ENCODE results near the gene DCLK3. TPM values are rescaled to one million over a fixed set of nuclear protein-coding genes. Genes with fewer than 3 reads are reported as not detected.

DCLK3 gene, protein sequence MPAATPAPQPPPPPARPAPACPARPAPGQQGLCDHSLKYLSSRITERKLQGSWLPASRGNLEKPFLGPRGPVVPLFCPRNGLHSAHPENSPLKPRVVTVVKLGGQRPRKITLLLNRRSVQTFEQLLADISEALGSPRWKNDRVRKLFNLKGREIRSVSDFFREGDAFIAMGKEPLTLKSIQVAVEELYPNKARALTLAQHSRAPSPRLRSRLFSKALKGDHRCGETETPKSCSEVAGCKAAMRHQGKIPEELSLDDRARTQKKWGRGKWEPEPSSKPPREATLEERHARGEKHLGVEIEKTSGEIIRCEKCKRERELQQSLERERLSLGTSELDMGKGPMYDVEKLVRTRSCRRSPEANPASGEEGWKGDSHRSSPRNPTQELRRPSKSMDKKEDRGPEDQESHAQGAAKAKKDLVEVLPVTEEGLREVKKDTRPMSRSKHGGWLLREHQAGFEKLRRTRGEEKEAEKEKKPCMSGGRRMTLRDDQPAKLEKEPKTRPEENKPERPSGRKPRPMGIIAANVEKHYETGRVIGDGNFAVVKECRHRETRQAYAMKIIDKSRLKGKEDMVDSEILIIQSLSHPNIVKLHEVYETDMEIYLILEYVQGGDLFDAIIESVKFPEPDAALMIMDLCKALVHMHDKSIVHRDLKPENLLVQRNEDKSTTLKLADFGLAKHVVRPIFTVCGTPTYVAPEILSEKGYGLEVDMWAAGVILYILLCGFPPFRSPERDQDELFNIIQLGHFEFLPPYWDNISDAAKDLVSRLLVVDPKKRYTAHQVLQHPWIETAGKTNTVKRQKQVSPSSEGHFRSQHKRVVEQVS
- total RNA-seq, result not detected in 2 replicates

DNA sequence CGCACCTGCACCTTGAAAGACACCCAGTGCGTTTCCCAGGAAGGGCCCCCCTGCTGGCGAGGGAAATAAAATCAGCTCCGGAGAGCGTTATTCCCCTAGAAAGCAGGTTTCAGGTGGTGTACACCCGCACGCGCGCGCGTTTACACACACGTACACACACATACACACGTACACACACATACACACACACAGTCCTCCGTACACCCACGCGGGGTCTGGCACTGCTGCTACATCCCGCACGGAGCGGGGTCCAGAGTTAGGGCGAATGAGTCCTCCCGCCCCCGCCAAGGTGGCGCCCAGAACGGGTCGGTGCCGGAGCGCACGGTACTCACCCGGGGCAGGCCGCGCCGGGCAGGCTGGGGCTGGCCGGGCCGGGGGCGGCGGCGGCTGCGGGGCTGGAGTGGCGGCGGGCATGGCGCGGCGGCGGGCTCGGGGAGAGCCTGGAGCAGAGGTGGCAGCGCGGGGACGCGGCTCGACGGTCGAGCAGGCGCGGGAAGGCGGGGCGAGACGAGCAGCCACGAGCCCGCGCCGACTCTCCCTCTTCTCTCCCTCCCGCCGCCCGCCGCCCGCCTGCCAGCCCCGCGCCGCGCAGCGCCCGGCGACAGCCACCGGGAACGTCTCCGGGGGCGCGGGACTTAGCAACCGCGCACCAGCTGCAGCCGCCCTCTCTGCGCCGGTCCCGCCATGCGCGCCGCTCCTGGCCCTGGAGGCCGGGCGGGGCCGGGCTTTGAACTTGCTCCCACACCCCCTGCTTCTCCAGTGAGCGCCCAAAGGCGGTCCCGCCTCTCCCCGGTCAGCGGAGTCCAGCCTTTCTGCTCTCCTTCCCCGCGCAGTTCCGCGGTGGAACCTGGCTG, at the start of gene DCLK3:
TSS of gene DCLK3 (minus strand) at position 704 of the 854 bp plus-strand sequence. CDS start at position 414, 290 bp downstream.

Other genes starting within 250 kb of the DCLK3 start
- 6.0 and 6.9 TPM in 2 replicates for gene TRANK1, start 180.5 kb upstream of the DCLK3 start, total RNA-seq
- gene EPM2AIP1, start 228.6 kb upstream of the DCLK3 start, total RNA-seq, result 5.5 and 8.3 TPM in 2 replicates
- gene MLH1, start 229.0 kb upstream of the DCLK3 start, total RNA-seq, result 22.0 and 31.6 TPM in 2 replicates

Data from cardiac atrium fibroblast (primary cell).